Measurements from ENCODE around the gene ZNF827. TPM values are rescaled to one million over a fixed set of nuclear protein-coding genes. Genes with fewer than 3 reads are reported as not detected.
A peak's percentile ranks its signal among the peaks of the same experiment; 100 is the strongest.

Gene ZNF827
- total RNA-seq, 1 experiment from 2014 or later = 19.1 TPM

DNA sequence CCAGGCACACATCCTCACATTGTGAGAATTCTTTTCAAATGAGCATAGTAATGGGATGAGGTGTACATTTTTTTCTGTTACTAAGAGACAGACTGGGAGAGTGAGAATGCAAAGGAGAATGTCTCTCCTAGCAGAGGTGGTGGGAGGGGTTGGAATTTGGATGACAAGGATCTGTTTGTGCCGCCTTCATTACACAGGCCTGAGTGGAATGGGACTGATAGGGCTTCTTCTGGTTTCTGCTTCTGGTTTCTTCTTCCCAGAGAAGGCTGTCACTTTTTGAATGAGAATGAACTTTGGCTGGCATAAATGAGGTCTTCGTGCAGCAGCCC lies 203.3 kb downstream of the ZNF827 start:
- Histone ChIP-seq H3K27me3 (ENCODE audit: insufficient read depth, low read length) (no peaks in the 10 kb centered on the region), H3K79me2 (ENCODE audit: insufficient read depth, low read length) (no peaks in the 10 kb centered on the region), H3K9ac (ENCODE audit: low read length) (peak overlapping the region; percentile 73; the same call in 1 of the 2 replicates), H3K4me3 (replicated peaks in 1 of 2; ENCODE audit: low read depth in 1 of 2, low read length in 2 of 2) (peak overlapping the region in 1 of 2 experiments; percentile 3; a peak in 1 of 4 replicates), H3K36me3 (ENCODE audit: control insufficient read depth in 1 of 2, insufficient read depth in 2 of 2, low read length in 2 of 2) (no peaks in the 10 kb centered on the region), H4K20me1 (ENCODE audit: insufficient read depth) (no peaks in the 10 kb centered on the region), H2AFZ (ENCODE audit: low read depth, low read length, poor library complexity, severe bottlenecking) (no peak overlapping the region), H3K4me2 (ENCODE audit: low read length) (peak overlapping the region; percentile 85), H3K4me1 (ENCODE audit: control insufficient read depth in 1 of 2, insufficient read depth in 2 of 2, low read length in 2 of 2) (peaks cover 19 to 46% of the 10 kb centered on the region in 2 experiments), H3K9me2 (ENCODE audit: insufficient read depth) (no peaks in the 10 kb centered on the region), H3K27ac (ENCODE audit: low read depth, low read length) (no peak overlapping the region), H3K9me3 (ENCODE audit: control insufficient read depth in 1 of 2, insufficient read depth in 1 of 2, low read depth in 1 of 2, low read length in 2 of 2) (no peaks in the 10 kb centered on the region)
- BruUV-seq (replicated peaks) = no TSS peak
- DNase-seq (ENCODE audit: low read depth, low spot score) (no peak), ATAC-seq (peak; percentile 21; the same call in 1 of the 2 replicates)
- RAD21 ChIA-PET (ENCODE audit: low non-redundant PET in 1 of 2, low total read pairs in 2 of 2, uncharacterized antibody in 2 of 2, unreplicated experiment in 2 of 2) = no interaction called here
- intact Hi-C loops (cut with micrococcal nuclease) = loop anchor here (2.0 kb wide), 2 partner anchors 73 to 203 kb away; partner anchors contain the start of gene ZNF827
- CTCF ChIA-PET = no interaction called here
- POLR2A ChIA-PET = no interaction called here
- TF ChIP-seq SP1 (IDR thresholded peaks at IDR 0.05; ENCODE audit: low read depth) = 0 out of 2 replicates have a peak, but pooled peaks have one; percentile 29
- no peak for TF ChIP-seq ZFX (IDR thresholded peaks at IDR 0.05)

DNA sequence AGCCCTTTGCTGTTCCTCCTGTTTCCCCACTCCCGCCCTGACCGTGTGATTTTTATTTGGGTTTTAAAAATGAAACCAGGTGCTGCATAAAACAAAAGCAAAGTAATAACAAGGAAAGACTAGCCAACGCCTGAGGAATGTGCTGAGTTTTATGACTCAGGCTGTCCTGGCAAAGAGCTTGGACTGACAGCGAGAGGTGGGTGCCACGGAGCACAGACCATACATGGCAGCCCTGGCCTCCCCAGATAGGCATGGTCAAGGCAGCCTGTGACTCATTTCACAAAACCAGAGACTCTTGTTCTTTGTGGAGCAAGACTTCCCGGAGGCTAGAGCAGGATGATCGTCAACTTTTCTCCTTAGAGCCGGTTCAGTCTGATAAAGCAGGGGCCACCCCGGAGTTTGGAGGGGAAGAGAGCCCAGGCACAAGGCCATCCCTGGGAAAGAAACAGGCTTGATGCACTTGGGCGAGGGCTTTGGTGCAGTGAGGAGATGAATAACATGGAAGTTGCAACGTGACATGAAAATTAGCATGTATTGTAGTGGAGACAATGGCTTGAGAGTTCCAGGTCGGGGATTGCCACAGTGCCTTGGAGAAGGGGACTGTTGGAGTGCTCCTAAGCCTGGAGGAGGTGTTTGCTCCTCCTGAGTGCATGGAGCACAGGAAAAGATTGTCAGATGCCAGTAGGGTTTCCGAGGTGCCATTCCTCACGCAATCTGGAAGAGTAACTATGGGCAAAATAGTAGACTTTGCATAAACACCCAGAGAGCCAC lies 203.9 kb downstream of the ZNF827 start:
- Histone ChIP-seq H3K9ac (ENCODE audit: low read length) (peak overlapping the region; percentile 73), H2AFZ (ENCODE audit: low read depth, low read length, poor library complexity, severe bottlenecking) (peak overlapping the region; percentile 88), H3K36me3 (ENCODE audit: control insufficient read depth in 1 of 2, insufficient read depth in 2 of 2, low read length in 2 of 2) (no peaks in the 10 kb centered on the region), H3K27me3 (ENCODE audit: insufficient read depth, low read length) (no peaks in the 10 kb centered on the region), H3K4me3 (replicated peaks in 1 of 2; ENCODE audit: low read depth in 1 of 2, low read length in 2 of 2) (peak overlapping the region in 1 of 2 experiments; percentile 3; a peak in 1 of 4 replicates), H3K9me2 (ENCODE audit: insufficient read depth) (no peaks in the 10 kb centered on the region), H3K4me1 (ENCODE audit: control insufficient read depth in 1 of 2, insufficient read depth in 2 of 2, low read length in 2 of 2) (peaks cover 19 to 46% of the 10 kb centered on the region in 2 experiments), H3K27ac (ENCODE audit: low read depth, low read length) (0 out of 2 replicates have a peak overlapping the region, but pooled peaks have one; percentile 4), H3K9me3 (ENCODE audit: control insufficient read depth in 1 of 2, insufficient read depth in 1 of 2, low read depth in 1 of 2, low read length in 2 of 2) (no peaks in the 10 kb centered on the region), H4K20me1 (ENCODE audit: insufficient read depth) (no peaks in the 10 kb centered on the region), H3K4me2 (ENCODE audit: low read length) (peak overlapping the region; percentile 85), H3K79me2 (ENCODE audit: insufficient read depth, low read length) (no peaks in the 10 kb centered on the region)
- POLR2A ChIA-PET = no interaction called here
- TF ChIP-seq FOSL1 (IDR thresholded peaks at IDR 0.05; ENCODE audit: low read depth) (peak; percentile 57), ELF1 (IDR thresholded peaks at IDR 0.05; ENCODE audit: borderline replicate concordance, low read depth) (no peak), CEBPB (IDR thresholded peaks at IDR 0.05; ENCODE audit: low read depth) (no peak; the same call in 1 of the 2 replicates), SIN3A (IDR thresholded peaks at IDR 0.05; ENCODE audit: low read depth) (no peak), JUND (IDR thresholded peaks at IDR 0.05) (peak; percentile 44), CBX3 (IDR thresholded peaks at IDR 0.05; ENCODE audit: low read depth) (peak; percentile 8; the same call in 1 of the 2 replicates), SRF (IDR thresholded peaks at IDR 0.05; ENCODE audit: low read depth) (peak; percentile 90)
- TF ChIP-seq, protein P1, sequence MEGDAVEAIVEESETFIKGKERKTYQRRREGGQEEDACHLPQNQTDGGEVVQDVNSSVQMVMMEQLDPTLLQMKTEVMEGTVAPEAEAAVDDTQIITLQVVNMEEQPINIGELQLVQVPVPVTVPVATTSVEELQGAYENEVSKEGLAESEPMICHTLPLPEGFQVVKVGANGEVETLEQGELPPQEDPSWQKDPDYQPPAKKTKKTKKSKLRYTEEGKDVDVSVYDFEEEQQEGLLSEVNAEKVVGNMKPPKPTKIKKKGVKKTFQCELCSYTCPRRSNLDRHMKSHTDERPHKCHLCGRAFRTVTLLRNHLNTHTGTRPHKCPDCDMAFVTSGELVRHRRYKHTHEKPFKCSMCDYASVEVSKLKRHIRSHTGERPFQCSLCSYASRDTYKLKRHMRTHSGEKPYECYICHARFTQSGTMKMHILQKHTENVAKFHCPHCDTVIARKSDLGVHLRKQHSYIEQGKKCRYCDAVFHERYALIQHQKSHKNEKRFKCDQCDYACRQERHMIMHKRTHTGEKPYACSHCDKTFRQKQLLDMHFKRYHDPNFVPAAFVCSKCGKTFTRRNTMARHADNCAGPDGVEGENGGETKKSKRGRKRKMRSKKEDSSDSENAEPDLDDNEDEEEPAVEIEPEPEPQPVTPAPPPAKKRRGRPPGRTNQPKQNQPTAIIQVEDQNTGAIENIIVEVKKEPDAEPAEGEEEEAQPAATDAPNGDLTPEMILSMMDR (IDR thresholded peaks at IDR 0.05 in 2 of 3, conservative IDR thresholded peaks at IDR 0.05 in 1 of 3; ENCODE audit: borderline replicate concordance in 1 of 3, insufficient read depth in 1 of 3, low read depth in 2 of 3, low read length in 2 of 3) = no peak
- TF ChIP-seq, protein P2, sequence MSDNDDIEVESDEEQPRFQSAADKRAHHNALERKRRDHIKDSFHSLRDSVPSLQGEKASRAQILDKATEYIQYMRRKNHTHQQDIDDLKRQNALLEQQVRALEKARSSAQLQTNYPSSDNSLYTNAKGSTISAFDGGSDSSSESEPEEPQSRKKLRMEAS (IDR thresholded peaks at IDR 0.05) = peak; percentile 33; the same call in 1 of the 2 replicates
- ATAC-seq (peak; percentile 39; the same call in 1 of the 2 replicates), DNase-seq (ENCODE audit: low read depth, low spot score) (no peak)
- RAD21 ChIA-PET (ENCODE audit: low non-redundant PET in 1 of 2, low total read pairs in 2 of 2, uncharacterized antibody in 2 of 2, unreplicated experiment in 2 of 2) = no interaction called here
- CTCF ChIA-PET = no interaction called here
- BruUV-seq (replicated peaks) = no TSS peak
- intact Hi-C loops (cut with micrococcal nuclease) = loop anchor here (2.0 kb wide), 2 partner anchors 74 to 204 kb away; partner anchors contain the start of gene ZNF827

All from HCT116 (cell line).